ENCODE results near the gene ANXA1. TPM values are rescaled to one million over a fixed set of nuclear protein-coding genes. Genes with fewer than 3 reads are reported as not detected.
"Not testable (repeated sequence)": the region's sequence is repeated elsewhere in the genome, so short reads cannot be mapped to it uniquely, and the experiment has no call there.

The ANXA1 gene
- total RNA-seq = 100 to 1,000 TPM; 173 to 570 (median 200) TPM
- total RNA-seq (2013) = 564 TPM
- total RNA-seq = 34.8 to 1,997 (median 686) reads per million in 29 experiments

GRCh38 chr9:73151653-73152542, at the start of gene ANXA1:
Gene ANXA1 (plus strand): TSS chr9:73151865. CDS start chr9:73158536, 6,671 bp downstream.
- H3K9me3 ChIP-seq = no peaks in the 10 kb centered on the region
- H3K4me3 ChIP-seq (ENCODE audit: control insufficient read depth in 1 of 2, extremely low read depth in 1 of 2, low read length in 1 of 2) = peak within 1 kb of the TSS; percentile 63 to 64
- DNase-seq (peak in 4 of 35 experiments; percentile 14 to 74 (median 30)), ATAC-seq (replicated peaks in 1 of 4) (peak; percentile 33 to 77 (median 54))
- H3K4me1 ChIP-seq (ENCODE audit: control insufficient read depth in 1 of 2, extremely low read depth in 1 of 2, insufficient read depth in 2 of 2, low read length in 2 of 2) = peaks cover 17 to 62% of the 10 kb centered on the region in 2 experiments
- peak within 1 kb of the TSS; percentile 90 for H3K27ac ChIP-seq (ENCODE audit: low read length)
- H3K36me3 ChIP-seq (ENCODE audit: control insufficient read depth in 2 of 2, extremely low read depth in 1 of 2, insufficient read depth in 1 of 2, low read length in 1 of 2) = no peaks in the 10 kb centered on the region
- H3K27me3 Mint-ChIP-seq = peaks cover 0 to 1% of the 10 kb centered on the region in 2 donors
- CTCF ChIA-PET = interaction anchor here in 1 of 2 donors (1.1 to 1.7 kb wide), 3 partner anchors 21 to 44 kb away, joined by 3 to 6 read pairs (median 4); no protein-coding TSS in a partner anchor
- H3K4me3 Mint-ChIP-seq = peak within 1 kb of the TSS; percentile 87 to 98 (median 91)
- no CpG with 5 or more reads among the region's 2 CpGs for WGBS (ENCODE audit: insufficient coverage)
- H3K9me3 Mint-ChIP-seq = no peaks in the 10 kb centered on the region
- peak within 1 kb of the TSS; percentile 91 to 94 for H3K27ac Mint-ChIP-seq
- H3K27me3 ChIP-seq (replicated peaks in 1 of 2; ENCODE audit: control insufficient read depth in 2 of 2, extremely low read depth in 1 of 2, insufficient read depth in 2 of 2, low read length in 1 of 2) = no peaks in the 10 kb centered on the region
- H3K4me1 Mint-ChIP-seq = peaks cover 69 to 85% (median 74%) of the 10 kb centered on the region in 3 donors
- peaks cover 15% of the 10 kb centered on the region for H3K36me3 Mint-ChIP-seq
- POLR2A ChIA-PET = interaction anchor here (0.6 to 2.8 kb wide), 12 partner anchors 14 to 1877 kb away, joined by 3 to 69 read pairs (median 3); no protein-coding TSS in a partner anchor

- Histone ChIP-seq H3K36me3 (ENCODE audit: control insufficient read depth in 2 of 2, extremely low read depth in 1 of 2, insufficient read depth in 1 of 2, low read length in 1 of 2) (no peaks in the 10 kb centered on the region), H3K4me3 (ENCODE audit: control insufficient read depth in 1 of 2, extremely low read depth in 1 of 2, low read length in 1 of 2) (no peak overlapping the region), H3K9me3 (no peaks in the 10 kb centered on the region), H3K27ac (ENCODE audit: low read length) (no peak overlapping the region), H3K27me3 (replicated peaks in 1 of 2; ENCODE audit: control insufficient read depth in 2 of 2, extremely low read depth in 1 of 2, insufficient read depth in 2 of 2, low read length in 1 of 2) (no peaks in the 10 kb centered on the region), H3K4me1 (ENCODE audit: control insufficient read depth in 1 of 2, extremely low read depth in 1 of 2, insufficient read depth in 2 of 2, low read length in 2 of 2) (no peaks in the 10 kb centered on the region)
- CTCF ChIA-PET = interaction anchor here in 1 of 2 donors (1.4 kb wide), 1 partner anchor 9 kb away, joined by 3 read pairs; no protein-coding TSS in a partner anchor
- POLR2A ChIA-PET = no interaction called here
- 90% methylated on average over 3 of the region's 4 CpGs for WGBS (ENCODE audit: insufficient coverage)
- Mint-ChIP-seq H3K4me3 (no peak overlapping the region), H3K36me3 (no peaks in the 10 kb centered on the region), H3K27ac (no peak overlapping the region), H3K4me1 (peaks cover 0 to 3% (median 0%) of the 10 kb centered on the region in 3 donors), H3K27me3 (peaks cover 0 to 2% of the 10 kb centered on the region in 2 donors), H3K9me3 (no peaks in the 10 kb centered on the region)
- ATAC-seq (replicated peaks in 1 of 4) (no peak), DNase-seq (no peak)
Observed at GRCh38 chr9:73104342-73104741, 47.3 kb upstream of the ANXA1 start.

- H3K4me1 ChIP-seq (ENCODE audit: control insufficient read depth in 1 of 2, extremely low read depth in 1 of 2, insufficient read depth in 2 of 2, low read length in 2 of 2) = no peaks in the 10 kb centered on the region
- Mint-ChIP-seq H3K27me3 (peaks cover 0 to 2% of the 10 kb centered on the region in 2 donors), H3K36me3 (no peaks in the 10 kb centered on the region), H3K4me3 (no peak overlapping the region), H3K4me1 (peaks cover 0 to 3% (median 0%) of the 10 kb centered on the region in 3 donors), H3K9me3 (no peaks in the 10 kb centered on the region), H3K27ac (no peak overlapping the region)
- POLR2A ChIA-PET = no interaction called here
- no peak overlapping the region for H3K27ac ChIP-seq (ENCODE audit: low read length)
- whole genome bisulfite sequencing (ENCODE audit: insufficient coverage) = no CpG with 5 or more reads among the region's 3 CpGs
- no peak overlapping the region for H3K4me3 ChIP-seq (ENCODE audit: control insufficient read depth in 1 of 2, extremely low read depth in 1 of 2, low read length in 1 of 2)
- ATAC-seq (replicated peaks in 1 of 4) (no peak), DNase-seq (no peak)
- no peaks in the 10 kb centered on the region for H3K9me3 ChIP-seq
- no peaks in the 10 kb centered on the region for H3K36me3 ChIP-seq (ENCODE audit: control insufficient read depth in 2 of 2, extremely low read depth in 1 of 2, insufficient read depth in 1 of 2, low read length in 1 of 2)
- CTCF ChIA-PET = interaction anchor here in 1 of 2 donors (1.4 kb wide), 1 partner anchor 8 kb away, joined by 3 read pairs; no protein-coding TSS in a partner anchor
- H3K27me3 ChIP-seq (replicated peaks in 1 of 2; ENCODE audit: control insufficient read depth in 2 of 2, extremely low read depth in 1 of 2, insufficient read depth in 2 of 2, low read length in 1 of 2) = no peaks in the 10 kb centered on the region
Observed at GRCh38 chr9:73104921-73105320, 46.7 kb upstream of the ANXA1 start.

- H3K4me1 ChIP-seq (ENCODE audit: control insufficient read depth in 1 of 2, extremely low read depth in 1 of 2, insufficient read depth in 2 of 2, low read length in 2 of 2); H3K4me1 Mint-ChIP-seq; H3K27ac Mint-ChIP-seq; H3K9me3 ChIP-seq; H3K9me3 Mint-ChIP-seq; H3K36me3 Mint-ChIP-seq; H3K36me3 ChIP-seq (ENCODE audit: control insufficient read depth in 2 of 2, extremely low read depth in 1 of 2, insufficient read depth in 1 of 2, low read length in 1 of 2); H3K4me3 ChIP-seq (ENCODE audit: control insufficient read depth in 1 of 2, extremely low read depth in 1 of 2, low read length in 1 of 2); H3K27me3 Mint-ChIP-seq; H3K27ac ChIP-seq (ENCODE audit: low read length); H3K4me3 Mint-ChIP-seq; H3K27me3 ChIP-seq (replicated peaks in 1 of 2; ENCODE audit: control insufficient read depth in 2 of 2, extremely low read depth in 1 of 2, insufficient read depth in 2 of 2, low read length in 1 of 2): not testable (repeated sequence)
- ATAC-seq (replicated peaks in 1 of 4) (peak; percentile 76 to 88 (median 82)), DNase-seq (peak; percentile 7 to 84 (median 54))
- POLR2A ChIA-PET = interaction anchor here in 1 of 2 donors (0.6 to 1.1 kb wide), 4 partner anchors 12 to 76 kb away, joined by 3 to 15 read pairs (median 7); no protein-coding TSS in a partner anchor
- CTCF ChIA-PET = interaction anchor here (0.6 to 2.5 kb wide), 43 partner anchors 9 to 100 kb away, joined by 3 to 68 read pairs (median 4); partner anchors contain the start of gene ANXA1 (in 1 of the 2)
- no CpG with 5 or more reads among the region's 5 CpGs for WGBS (ENCODE audit: insufficient coverage)
Observed at GRCh38 chr9:73107489-73108069, 44.1 kb upstream of the ANXA1 start.

GRCh38 chr9:73114058-73114457, 37.6 kb upstream of the ANXA1 start:
- H3K27me3 Mint-ChIP-seq = no peaks in the 10 kb centered on the region
- no peaks in the 10 kb centered on the region for H3K9me3 Mint-ChIP-seq
- H3K9me3 ChIP-seq = no peaks in the 10 kb centered on the region
- H3K4me3 Mint-ChIP-seq = peak overlapping the region in 1 of 3 donors; percentile 41
- peak overlapping the region; percentile 77 to 84 for H3K27ac Mint-ChIP-seq
- CTCF ChIA-PET = interaction anchor here (0.8 to 1.9 kb wide), 3 partner anchors 10 to 73 kb away, joined by 3 to 4 read pairs (median 3); no protein-coding TSS in a partner anchor
- H3K4me1 ChIP-seq (ENCODE audit: control insufficient read depth in 1 of 2, extremely low read depth in 1 of 2, insufficient read depth in 2 of 2, low read length in 2 of 2) = peaks cover 7 to 19% of the 10 kb centered on the region in 2 experiments
- peaks cover 36 to 44% (median 41%) of the 10 kb centered on the region in 3 donors for H3K4me1 Mint-ChIP-seq
- H3K36me3 ChIP-seq (ENCODE audit: control insufficient read depth in 2 of 2, extremely low read depth in 1 of 2, insufficient read depth in 1 of 2, low read length in 1 of 2) = no peaks in the 10 kb centered on the region
- ATAC-seq (replicated peaks in 1 of 4) (peak in 3 of 4 experiments; percentile 20 to 56 (median 26)), DNase-seq (no peak)
- H3K4me3 ChIP-seq (ENCODE audit: control insufficient read depth in 1 of 2, extremely low read depth in 1 of 2, low read length in 1 of 2) = no peak overlapping the region
- H3K36me3 Mint-ChIP-seq = no peaks in the 10 kb centered on the region
- no peak overlapping the region for H3K27ac ChIP-seq (ENCODE audit: low read length)
- no peaks in the 10 kb centered on the region for H3K27me3 ChIP-seq (replicated peaks in 1 of 2; ENCODE audit: control insufficient read depth in 2 of 2, extremely low read depth in 1 of 2, insufficient read depth in 2 of 2, low read length in 1 of 2)
- POLR2A ChIA-PET = no interaction called here

GRCh38 chr9:73114958-73115357, 36.7 kb upstream of the ANXA1 start:
- H3K27me3 Mint-ChIP-seq = no peaks in the 10 kb centered on the region
- no peak overlapping the region for H3K4me3 ChIP-seq (ENCODE audit: control insufficient read depth in 1 of 2, extremely low read depth in 1 of 2, low read length in 1 of 2)
- H3K27ac ChIP-seq (ENCODE audit: low read length) = no peak overlapping the region
- peak overlapping the region in 1 of 3 donors; percentile 39 for H3K4me3 Mint-ChIP-seq
- H3K4me1 ChIP-seq (ENCODE audit: control insufficient read depth in 1 of 2, extremely low read depth in 1 of 2, insufficient read depth in 2 of 2, low read length in 2 of 2) = peaks cover 7 to 19% of the 10 kb centered on the region in 2 experiments
- no peaks in the 10 kb centered on the region for H3K27me3 ChIP-seq (replicated peaks in 1 of 2; ENCODE audit: control insufficient read depth in 2 of 2, extremely low read depth in 1 of 2, insufficient read depth in 2 of 2, low read length in 1 of 2)
- H3K36me3 Mint-ChIP-seq = no peaks in the 10 kb centered on the region
- ATAC-seq (replicated peaks in 1 of 4) = no peak
- ChIA-PET POLR2A (interaction anchor here (0.5 to 0.8 kb wide), 4 partner anchors 9 to 1978 kb away, joined by 3 to 4 read pairs (median 3); no protein-coding TSS in a partner anchor), CTCF (interaction anchor here in 1 of 2 donors (0.8 to 1.9 kb wide), 4 partner anchors 9 to 72 kb away, joined by 3 to 5 read pairs (median 4); no protein-coding TSS in a partner anchor)
- no CpG with 5 or more reads among the region's 1 CpG for WGBS (ENCODE audit: insufficient coverage)
- DNase-seq = no peak
- peaks cover 36 to 44% (median 41%) of the 10 kb centered on the region in 3 donors for H3K4me1 Mint-ChIP-seq
- H3K9me3 ChIP-seq = no peaks in the 10 kb centered on the region
- H3K27ac Mint-ChIP-seq = peak overlapping the region; percentile 50 to 88
- H3K9me3 Mint-ChIP-seq = no peaks in the 10 kb centered on the region
- H3K36me3 ChIP-seq (ENCODE audit: control insufficient read depth in 2 of 2, extremely low read depth in 1 of 2, insufficient read depth in 1 of 2, low read length in 1 of 2) = no peaks in the 10 kb centered on the region
